OCI-M2 (cell line): Measurements from ENCODE around the gene ZSCAN21.

Experiments used
- DNase-seq: peaks from one replicate; lab custom pipeline; 2025; ENCODE audit not compliant: unreplicated experiment; lab: John Stamatoyannopoulos, UW

Gene ZSCAN21

DNA sequence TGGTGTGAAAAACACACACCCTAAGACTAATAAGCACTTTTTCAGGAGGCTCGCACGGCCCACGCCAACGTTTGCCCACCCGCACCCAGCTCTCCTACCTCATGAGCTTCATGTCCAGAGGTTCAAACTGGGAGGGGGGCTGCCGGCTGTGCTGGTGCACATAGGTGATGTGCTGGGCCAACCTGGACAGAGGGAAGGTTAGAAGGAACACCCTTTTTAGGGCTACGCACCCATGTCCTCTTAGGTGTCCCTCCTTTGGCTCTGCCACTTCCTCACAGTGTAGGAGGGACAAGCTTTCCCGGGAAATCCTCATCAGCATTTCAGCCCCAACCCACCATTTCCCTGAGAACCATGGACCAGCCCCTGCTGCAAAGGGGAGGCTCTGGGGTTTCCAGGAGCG lies 45.7 kb downstream of the ZSCAN21 start:
- no peak for DNase-seq

DNA sequence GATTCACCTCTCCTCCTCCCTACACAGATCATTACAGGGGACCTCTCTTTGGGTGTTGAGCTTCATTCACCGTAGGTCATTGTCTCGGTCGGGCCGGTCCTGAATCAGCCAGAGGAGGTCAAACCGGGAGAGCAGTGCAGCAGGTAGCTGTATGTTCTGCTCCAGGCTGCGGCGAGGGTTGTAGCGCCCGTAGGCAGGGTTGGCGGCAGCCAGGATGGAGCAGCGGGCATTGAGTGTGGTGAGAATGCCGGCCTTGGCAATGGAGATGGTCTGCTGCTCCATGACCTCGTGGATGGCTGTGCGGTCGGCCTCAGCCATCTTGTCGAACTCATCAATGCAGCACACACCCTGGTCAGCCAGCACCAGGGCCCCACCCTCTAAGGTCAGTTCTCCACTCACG lies 46.1 kb downstream of the ZSCAN21 start:
- no peak for DNase-seq

GRCh38 chr7:100098913-100099312 lies 49.3 kb downstream of the ZSCAN21 start:
- DNase-seq, result no peak

- no peak for DNase-seq
These were observed 49.9 kb downstream of the ZSCAN21 start for GRCh38 chr7:100099452-100099851.

GRCh38 chr7:100100420-100101015 lies 50.9 kb downstream of the ZSCAN21 start:
- DNase-seq, result no peak

DNA sequence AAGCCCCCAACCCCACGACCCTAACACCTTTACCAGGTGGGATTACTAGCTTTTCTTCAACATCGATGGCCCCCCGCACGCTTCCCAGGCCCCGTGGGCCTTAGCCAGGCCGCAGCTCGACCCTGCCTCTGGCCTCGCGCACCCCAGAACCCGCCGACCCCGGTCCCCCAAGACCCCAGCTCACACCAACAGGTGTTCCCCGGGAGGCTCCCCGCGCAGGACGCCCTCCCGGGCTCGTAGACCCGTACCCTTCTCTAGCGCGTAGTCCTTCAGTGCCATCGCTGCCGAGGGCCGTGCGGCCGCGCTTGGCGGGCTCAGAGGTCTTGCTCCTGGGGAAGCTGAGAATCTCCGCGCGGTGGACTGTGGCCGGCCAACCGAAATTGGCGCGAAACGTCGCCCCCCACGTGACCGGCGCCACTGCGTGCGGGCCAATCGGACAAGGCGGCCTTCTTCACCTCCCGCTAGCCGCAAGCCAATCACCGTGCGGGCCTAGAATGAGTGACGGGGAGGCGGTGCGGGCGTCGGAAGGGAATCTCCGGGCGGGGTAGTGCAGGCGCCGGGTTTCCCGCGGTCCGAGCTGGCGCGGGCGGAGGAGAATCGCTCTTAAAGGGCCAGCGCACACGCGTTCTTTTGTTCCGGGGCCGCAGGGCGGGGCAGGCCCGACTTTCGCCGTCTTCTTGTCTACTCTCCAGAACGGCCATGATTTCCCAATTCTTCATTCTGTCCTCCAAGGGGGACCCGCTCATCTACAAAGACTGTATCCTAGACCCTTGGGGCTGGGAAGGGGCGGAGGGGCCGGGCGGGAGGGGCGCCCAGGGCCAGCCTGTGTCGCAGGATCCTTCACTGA lies 51.7 kb downstream of the ZSCAN21 start, which contains the start of the genes AP4M1 and MCM7:
AP4M1 (plus strand) TSS at position 628 of the 847 bp plus-strand sequence; CDS start at position 700, 72 bp downstream.
MCM7 (minus strand) TSS at position 382 of the 847 bp plus-strand sequence; CDS start at position 279, 103 bp downstream.
- peak; percentile 54 for DNase-seq

DNA sequence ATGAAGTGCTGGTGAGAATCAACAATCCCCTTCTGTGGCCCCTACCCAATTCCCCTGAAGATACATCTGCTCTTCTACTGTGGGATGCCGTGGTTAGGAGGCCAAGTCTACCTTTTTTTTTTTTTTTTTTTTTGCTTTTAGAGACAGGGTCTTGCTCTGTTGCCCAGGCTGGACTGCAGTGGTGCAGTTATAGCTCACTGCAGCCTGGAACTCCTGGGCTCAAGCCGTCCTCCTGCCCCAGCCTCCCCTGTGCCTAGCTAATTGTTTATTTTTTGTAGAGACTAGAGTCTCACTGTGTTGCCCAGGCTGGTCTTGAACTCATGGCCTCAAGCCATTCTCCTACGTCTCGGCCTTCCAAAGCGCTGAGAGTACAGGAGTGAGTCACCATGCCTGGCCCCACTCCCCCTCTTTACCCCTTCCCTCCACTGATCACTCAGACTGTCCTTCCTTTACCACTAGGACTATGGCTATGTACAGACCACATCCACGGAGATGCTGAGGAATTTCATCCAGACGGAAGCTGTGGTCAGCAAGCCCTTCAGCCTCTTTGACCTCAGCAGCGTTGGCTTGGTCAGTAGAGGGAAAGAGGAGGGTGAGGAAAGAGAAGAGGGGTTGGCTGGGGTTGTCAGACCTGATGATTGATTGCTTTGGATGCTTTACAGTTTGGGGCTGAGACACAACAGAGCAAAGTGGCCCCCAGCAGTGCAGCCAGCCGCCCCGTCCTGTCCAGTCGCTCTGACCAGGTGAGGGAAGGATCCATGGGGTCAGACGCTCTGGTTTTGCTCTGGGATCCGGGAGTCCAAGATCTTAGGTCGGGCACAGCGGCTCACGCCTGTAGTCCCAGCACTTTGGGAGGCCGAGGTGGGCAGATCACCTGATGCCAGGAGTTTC lies 53.6 kb downstream of the ZSCAN21 start:
- no peak for DNase-seq

DNA sequence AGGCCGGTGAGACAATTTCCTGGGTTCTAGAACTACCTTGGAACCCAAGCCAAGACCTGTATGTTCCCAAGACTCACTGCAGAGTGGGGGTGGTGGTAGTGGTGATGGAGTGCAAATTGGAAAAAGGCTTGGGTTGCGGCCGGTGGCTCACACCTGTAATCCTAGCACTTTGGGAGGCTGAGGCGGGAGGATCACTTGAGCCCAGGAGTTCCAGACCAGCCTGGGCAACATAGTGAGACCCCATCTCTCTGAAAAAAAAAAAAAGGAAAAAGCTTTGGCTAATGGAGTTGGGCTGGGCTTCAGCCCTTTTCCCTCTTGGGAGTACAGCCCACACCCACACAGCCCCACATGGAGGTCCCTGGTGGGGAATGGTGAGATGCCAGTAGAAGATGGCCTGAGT lies 56.0 kb downstream of the ZSCAN21 start:
- no peak for DNase-seq

DNA sequence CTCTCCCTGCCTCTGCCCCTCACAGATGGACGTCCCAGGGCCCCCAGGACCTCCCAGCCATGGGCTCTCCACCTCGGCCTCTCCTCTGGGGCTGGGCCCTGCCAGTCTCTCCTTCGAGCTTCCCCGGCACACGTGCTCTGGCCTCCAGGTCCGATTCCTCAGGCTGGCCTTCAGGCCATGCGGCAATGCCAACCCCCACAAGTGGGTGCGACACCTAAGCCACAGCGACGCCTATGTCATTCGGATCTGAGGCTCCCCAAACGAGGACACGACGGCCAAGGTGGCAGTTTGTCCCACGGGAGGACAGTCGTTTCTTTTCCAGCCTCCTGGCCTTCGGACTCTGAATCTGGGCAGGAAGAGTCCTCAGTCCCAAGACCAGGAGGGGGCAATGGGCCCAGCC lies 57.1 kb downstream of the ZSCAN21 start:
- no peak for DNase-seq

GRCh38 chr7:100107125-100107737 lies 57.7 kb downstream of the ZSCAN21 start:
- no peak for DNase-seq

GRCh38 chr7:100107890-100108289 lies 58.3 kb downstream of the ZSCAN21 start:
- no peak for DNase-seq

GRCh38 chr7:100109521-100110163 lies 60.1 kb downstream of the ZSCAN21 start:
- DNase-seq, result no peak

DNA sequence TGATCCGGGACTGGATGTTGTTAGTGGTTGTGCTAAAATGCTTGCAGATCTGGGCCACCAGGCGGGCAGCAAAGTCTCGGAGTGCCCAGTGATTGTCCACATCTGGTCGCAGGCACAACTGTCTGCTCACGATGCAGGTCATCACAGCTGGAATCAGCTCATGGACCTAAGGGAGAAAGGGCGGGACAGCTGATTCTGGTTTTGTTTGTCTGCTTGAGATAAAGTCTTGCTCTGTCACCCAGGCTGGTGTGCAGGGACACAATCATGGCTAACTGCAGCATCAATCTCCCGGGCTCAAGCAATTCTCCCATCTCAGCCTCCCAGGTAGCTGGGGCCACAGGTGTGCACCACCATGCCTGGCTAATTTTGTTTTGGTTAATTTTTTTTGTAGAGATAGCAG lies 61.6 kb downstream of the ZSCAN21 start:
- no peak for DNase-seq

- no peak for DNase-seq
These were observed 62.3 kb downstream of the ZSCAN21 start for GRCh38 chr7:100111914-100112313.
